Esophagus muscularis mucosa (tissue), 3 donors: Measurements from ENCODE around the gene MAP1S.

Experiments used
- CTCF ChIP-seq, 3 experiments: fragments of 200-600 bp in 2 of 3; fragments of 450-650 bp in 1 of 3; sonication (generic) in 2 of 3; IDR thresholded peaks; one replicate each; pipeline ENCODE4 v1.5.1; 2017 to 2019; ENCODE audit warnings: antibody characterized with exemption in 3 of 3, mild to moderate bottlenecking in 2 of 3, moderate library complexity in 1 of 3
- POLR2A ChIP-seq: fragments of 450-650 bp; IDR thresholded peaks from one replicate; pipeline ENCODE4 v1.6.1; 2017; ENCODE audit warnings: antibody characterized with exemption, moderate library complexity, mild to moderate bottlenecking, low read depth

GRCh38 chr19:17681505-17682125 lies 37.7 kb upstream of the MAP1S start:
- no peak for TF ChIP-seq CTCF (IDR thresholded peaks at IDR 0.05)
- TF ChIP-seq POLR2A, result no peak
